SH-SY5Y (cell line): ENCODE measurements around the gene MGAM2.

ENCODE experiments used
- GATA2 ChIP-seq: IDR thresholded peaks from 2 replicates; pipeline ENCODE4 v1.6.1; 2011; ENCODE audit warnings: mild to moderate bottlenecking, low read depth, low read length
- GATA3 ChIP-seq: IDR thresholded peaks from 2 replicates; pipeline ENCODE4 v1.6.1; 2011; ENCODE audit warnings: low read depth, mild to moderate bottlenecking, low read length, moderate library complexity

DNA sequence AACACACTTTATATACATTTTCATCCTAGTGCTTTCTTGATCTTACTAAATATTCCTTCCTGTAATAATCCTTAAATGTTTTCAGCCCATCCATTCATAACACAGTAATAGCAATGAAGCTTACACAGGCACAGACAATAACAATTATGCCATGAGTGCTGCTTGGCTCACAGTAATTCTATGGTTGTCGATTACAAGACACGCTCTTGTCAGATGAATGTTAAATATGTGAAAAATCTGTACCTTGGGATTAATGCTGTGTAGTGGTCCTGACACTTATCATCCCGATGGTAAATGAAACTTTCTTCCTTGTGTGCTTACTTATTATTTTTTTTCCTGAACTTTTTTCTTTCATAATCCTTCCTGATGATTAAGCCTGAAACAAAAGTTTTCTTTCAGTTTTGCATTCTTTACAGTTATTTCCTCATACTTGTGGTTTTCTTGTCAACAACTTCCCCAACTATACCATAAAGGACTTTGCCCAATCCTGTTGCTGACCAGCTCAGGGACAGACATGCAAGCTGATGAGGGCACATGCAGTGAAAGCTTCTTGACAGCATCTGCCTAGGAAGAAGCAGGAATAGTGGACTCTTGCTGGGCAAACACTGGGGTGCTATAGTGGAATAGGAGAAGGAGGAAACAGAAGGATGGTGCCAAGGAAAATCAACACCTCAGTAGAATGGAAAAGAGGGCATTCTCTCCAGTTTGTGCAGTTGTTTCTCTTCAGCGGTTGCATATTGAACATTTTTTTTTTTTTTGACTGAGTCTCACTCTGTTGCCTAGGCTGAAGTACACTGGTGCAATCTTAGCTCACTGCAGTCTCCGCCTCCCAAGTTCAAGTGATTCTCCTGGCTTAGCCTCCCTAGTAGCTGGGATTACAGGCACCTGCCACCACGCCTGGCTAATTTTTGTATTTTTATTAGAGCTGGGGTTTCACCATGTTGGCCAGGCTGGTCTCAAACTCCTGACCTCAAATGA lies 6.7 kb upstream of the MGAM2 start:
- TF ChIP-seq GATA2 (no peak), GATA3 (no peak)
